Activated CD4-positive, alpha-beta T cell treated with anti-CD3 and anti-CD28 coated beads, Interleukin-2, amount 50 U/mL, for 48 hours (primary cell): Measurements from ENCODE around the gene ABCC12.

Experiments used
- DNase-seq, 2 experiments: peaks; one replicate each; pipeline ENCODE4 v3.0.0-alpha.2; 2020

The ABCC12 gene

GRCh38 chr16:48165961-48166578 is 10.3 kb upstream of the ABCC12 start:
- no peak for DNase-seq

DNA sequence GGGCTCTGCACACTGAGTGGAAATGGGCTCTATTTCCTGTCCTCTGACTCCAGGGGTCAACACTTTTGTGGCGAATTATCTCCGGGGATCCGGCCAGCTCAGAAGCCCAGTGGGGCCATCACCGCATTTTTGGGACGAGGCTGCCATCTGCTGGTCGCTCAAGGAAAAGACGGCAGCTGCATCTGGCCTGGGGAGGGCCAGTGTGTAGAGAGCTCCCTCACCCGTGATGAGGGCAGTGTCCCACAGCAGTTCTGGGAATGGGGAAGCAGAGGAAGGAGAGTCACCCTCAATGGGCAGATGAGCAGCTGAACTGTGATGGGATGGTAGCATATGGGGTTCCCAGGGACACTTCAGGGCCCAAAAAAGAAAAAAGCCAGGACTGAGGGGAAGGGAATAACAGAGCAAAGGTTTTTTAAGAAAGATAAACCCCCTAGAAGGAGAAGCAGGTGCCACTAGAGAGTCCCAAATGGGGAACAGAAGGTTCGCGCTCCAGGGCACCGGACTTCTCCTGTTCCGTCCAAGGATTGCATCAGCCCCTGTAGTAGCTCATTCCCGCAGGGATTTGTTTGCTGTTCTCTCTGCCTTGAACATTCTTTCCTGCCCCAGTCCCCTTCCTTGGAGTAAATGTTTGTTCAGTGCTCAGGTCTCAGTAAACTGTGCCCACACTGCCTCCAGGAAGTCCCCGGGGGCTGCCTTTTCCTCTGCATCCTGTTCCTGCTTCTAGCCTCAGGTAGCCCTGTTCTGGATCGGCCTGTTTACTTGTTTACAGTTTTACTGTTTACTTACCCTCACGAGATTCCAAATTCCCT is 9.3 kb upstream of the ABCC12 start:
- peak; percentile 76 to 78 for DNase-seq

DNA sequence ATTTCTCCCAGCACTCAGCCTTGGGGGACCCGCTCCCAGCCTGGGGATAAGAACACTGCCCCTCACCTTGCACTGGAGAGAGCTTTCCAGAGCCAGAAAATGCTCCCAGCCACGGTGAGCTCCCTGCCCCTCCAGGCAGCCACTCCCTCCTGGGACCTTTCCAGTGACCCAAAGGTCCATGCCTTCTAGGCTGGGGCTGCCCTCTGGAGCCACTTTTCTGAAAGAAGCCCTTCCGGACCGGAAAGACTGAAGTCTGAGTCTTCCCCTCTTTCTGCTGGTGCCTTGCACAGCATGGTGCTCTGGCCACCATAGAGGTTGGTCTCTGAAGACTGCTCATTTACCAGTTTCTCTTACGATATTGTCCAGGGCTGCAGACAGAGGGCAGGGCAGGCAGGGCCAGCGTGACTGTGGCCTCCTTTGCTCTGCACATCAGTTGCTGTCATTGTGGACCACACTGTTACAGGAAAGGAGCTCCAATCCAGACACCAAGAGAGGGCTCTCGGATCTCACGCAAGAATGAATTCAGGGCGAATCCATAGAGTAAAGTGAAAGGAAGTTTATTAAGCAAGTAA is 7.1 kb upstream of the ABCC12 start:
- no peak for DNase-seq

DNA sequence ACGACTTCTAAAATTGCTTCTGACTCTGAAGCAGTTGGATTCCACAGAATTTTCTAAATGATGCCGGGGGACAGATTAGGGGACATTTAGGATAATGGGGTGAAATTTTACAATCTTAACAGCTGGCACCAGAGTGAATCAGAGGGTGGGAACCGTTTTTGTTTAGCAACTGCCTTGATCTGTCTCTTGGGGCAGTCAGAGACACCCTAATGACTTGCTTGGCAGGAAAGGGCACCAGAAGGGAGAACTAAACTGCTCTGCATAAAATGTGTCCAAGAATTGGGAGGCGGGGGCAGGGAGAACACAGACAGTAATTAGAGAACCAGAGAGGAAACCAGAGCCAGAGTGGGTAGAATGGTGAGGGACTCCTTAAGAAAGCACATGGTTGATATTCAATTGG is 6.1 kb upstream of the ABCC12 start:
- DNase-seq: no peak

DNA sequence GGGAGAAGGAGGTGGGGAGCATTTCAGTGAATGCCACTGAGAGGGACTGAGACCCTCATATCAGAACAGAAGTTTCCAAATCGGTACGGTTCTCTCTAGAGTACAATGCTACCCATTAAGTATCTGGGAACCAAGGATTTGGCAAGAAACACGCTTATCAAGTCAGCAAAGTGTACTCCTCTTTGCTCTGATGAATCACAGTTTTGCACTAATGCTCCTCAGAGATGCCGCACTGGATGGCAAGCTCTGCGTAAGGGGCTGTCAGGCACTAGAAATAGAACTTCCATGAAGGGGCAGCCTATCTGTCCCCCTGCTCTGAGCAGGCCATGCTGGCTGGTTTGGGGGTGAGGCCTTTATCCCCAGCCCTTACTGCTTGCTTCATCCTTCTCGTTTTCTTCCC is 4.8 kb upstream of the ABCC12 start:
- no peak for DNase-seq

GRCh38 chr16:48158296-48158695 is 2.5 kb upstream of the ABCC12 start:
- peak; percentile 35 to 54 for DNase-seq

GRCh38 chr16:48157794-48158193 is 2.0 kb upstream of the ABCC12 start:
- DNase-seq: no peak

- no peak for DNase-seq
These were observed 1.5 kb upstream of the ABCC12 start for GRCh38 chr16:48157302-48157701.

DNA sequence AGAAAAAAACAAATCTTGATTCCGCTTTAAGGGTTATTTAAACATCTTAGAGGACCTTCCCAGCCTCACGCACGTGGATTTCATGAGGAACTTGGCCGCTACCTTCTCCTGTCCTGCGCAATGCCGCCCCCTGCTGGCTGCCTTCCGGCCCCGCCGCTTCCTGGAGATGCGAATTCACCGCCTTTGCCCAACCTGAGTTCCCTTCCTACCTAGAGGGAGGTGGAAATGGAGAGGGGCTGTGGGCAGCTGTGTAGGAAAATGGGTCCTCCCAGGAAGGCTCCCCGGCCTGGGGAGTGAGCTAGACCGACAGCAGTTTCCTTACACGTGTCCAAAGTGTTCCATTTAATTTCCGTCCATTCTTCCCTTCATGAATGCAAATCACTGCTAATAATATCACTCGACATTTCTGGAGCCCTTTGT is 1.0 kb upstream of the ABCC12 start:
- DNase-seq: peak; percentile 92 to 93

- no peak for DNase-seq
These were observed 2.0 kb downstream of the ABCC12 start for GRCh38 chr16:48153774-48154173.

- DNase-seq: no peak
These were observed 3.6 kb downstream of the ABCC12 start for GRCh38 chr16:48152226-48152625.

GRCh38 chr16:48150707-48151106 is 5.1 kb downstream of the ABCC12 start:
- DNase-seq: no peak

DNA sequence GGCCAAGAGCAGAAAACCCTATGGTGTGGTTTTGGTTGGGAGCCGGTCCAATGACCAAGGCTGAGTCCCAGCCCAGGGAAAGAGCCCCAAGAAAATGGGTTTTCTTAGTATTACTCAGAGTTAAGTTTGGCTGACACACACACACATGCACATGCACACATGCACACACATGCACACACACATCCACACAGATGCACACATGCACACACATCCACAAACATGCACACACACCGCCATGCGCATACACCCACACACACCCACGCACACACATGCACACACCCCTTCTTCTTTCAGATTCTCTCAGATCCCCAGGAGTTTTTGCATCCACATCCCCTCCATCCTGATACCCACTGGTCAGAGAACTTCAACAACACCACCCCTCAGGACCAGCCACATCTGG is 9.1 kb downstream of the ABCC12 start:
- DNase-seq: no peak

GRCh38 chr16:48146131-48146530 is 9.7 kb downstream of the ABCC12 start:
- DNase-seq: no peak

DNA sequence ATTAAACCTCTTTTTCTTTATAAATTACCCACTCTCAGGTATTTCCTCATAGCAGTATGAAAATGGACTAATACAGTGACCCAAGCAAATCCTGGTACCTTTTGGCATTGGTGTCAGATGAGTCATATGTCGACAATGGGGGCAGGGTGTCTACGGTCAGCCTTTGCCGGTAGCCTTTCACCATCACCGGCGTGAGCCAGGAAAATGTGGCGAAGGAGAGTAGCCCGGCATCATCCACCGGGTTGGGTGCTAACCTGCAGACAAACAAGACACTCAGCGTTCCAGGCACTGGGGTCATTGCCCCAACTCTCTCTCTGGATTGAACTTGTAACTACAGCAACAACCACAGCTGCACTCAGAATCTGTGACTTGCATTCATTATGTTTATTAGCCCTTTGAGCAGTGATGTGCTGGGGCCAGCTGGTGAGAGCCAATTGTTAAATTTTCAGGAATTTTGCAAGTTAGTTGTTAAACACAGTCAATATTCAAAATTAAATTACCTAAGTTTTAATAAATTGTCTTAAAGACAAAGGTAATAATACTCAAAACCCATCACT is 11.9 kb downstream of the ABCC12 start:
- DNase-seq: no peak

- no peak for DNase-seq
These were observed 15.0 kb downstream of the ABCC12 start for GRCh38 chr16:48140821-48141220.

DNA sequence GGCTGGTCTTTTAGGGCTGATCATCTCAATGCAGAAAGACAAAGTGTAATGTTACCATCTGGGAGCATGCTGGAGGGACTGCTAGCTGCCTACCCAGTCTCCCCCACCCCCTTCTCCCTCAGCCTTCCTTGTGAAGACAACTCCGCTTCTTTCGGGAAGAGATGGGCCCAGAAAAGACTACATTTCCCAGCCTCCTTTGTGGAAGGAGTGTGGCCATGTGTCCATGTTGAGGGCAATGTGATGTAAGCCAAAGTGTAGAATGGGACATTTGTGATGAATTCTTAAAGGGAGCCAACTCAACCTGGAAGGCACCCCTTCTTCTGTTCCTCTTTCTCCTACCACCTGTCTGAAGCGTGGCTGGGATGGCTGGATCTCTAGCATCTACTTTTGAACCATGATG is 16.3 kb downstream of the ABCC12 start:
- DNase-seq: no peak

DNA sequence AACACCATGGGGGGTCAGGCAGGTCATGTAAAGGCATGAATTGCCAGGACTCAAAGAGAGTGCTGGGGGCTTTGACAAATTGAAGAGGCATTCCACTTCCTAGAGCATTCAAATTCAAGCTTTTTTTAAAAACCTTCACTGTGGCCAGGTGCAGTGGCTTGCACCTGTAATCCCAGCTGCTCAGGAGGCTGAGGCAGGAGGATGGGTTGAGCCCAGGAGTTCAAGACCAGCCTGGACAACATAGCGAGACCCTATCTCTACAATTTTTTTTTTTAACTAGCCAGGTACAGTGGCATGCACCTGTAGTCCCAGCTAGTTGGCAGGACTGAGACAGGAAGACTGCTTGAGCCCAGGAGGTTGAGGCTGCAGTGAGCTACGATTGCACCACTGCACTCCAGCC is 17.2 kb downstream of the ABCC12 start:
- no peak for DNase-seq

DNA sequence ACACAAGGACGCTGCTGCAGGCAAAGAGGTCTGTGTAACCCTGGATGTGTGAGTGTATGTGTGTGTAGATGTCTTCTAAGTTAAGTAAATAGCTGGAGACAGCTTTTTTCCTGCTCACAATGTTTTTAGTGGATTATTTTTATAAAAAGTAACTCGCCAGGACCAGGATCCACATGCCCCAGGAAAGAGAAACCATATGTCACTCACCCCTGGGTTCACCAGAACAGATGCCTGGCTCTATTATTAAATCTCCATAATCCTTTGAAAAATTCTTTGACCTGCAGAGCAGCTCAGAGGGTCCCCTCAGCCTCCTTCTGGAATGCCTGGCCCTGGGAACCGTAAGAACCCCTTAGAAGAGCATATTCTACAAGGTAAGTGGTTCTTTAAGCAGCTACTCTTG is 18.0 kb downstream of the ABCC12 start:
- no peak for DNase-seq

GRCh38 chr16:48136547-48137360 is 19.0 kb downstream of the ABCC12 start:
- DNase-seq: no peak

DNA sequence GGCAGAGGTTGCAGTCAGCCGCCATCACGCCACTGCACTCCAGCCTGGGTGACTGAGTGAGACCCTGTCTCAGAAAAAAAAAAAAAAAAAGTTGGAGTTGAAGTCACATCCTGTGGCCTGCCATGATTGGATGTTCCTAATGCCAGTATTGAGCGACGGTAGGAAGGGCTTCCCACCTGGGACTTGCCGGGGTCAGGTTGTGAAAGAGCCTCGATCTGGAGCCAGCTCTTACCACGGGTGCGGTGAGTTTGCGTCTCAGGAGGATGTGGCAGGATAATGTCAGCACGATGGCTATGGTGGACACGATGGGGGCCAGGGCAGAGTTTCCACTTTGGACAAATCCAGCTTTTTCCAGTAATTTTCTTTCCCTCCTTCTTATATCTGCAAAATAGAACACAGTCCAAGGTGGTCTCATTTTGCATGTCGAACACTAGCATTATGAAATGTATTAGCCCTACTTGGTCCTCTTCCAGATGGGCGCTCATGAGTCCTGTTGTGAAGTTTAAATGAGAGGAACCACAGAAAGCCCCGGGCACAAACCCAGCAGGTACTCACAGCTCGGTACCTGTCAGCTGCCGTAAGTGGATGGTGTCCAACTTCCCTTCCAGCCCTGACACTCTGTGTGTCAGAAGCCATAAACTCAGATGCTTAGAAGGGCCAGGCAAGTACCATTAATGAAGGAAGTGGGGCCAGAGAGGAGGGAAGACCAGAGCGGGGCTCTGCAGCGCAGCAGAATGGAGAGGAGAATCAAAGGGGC is 22.2 kb downstream of the ABCC12 start:
- no peak for DNase-seq

GRCh38 chr16:48132696-48133095 is 23.1 kb downstream of the ABCC12 start:
- DNase-seq: no peak
